Effector memory CD4-positive, alpha-beta T cell (primary cell): ENCODE results near the gene CUX1.

Source experiments
- DNase-seq, 3 donors: peaks; one replicate each; pipeline ENCODE4 v3.0.0-alpha.2; 2020
- H3K27ac ChIP-seq: 2 replicates; pipeline ENCODE4 v1.7.0; 2013; ENCODE audit warnings: mild to moderate bottlenecking, low read length, moderate library complexity; ENCODE audit not compliant: insufficient read depth, poor library complexity, severe bottlenecking
- H3K27me3 ChIP-seq: replicated peaks from 2 replicates; pipeline ENCODE4 v1.7.0; 2013; ENCODE audit warnings: mild to moderate bottlenecking, low read length; ENCODE audit not compliant: insufficient read depth, control insufficient read depth, poor library complexity, severe bottlenecking
- H3K36me3 ChIP-seq: 2 replicates; pipeline ENCODE4 v1.7.0; 2013; ENCODE audit warnings: mild to moderate bottlenecking, low read length, moderate library complexity; ENCODE audit not compliant: control insufficient read depth, insufficient read depth
- H3K4me1 ChIP-seq: 2 replicates; pipeline ENCODE4 v1.7.0; 2013; ENCODE audit warnings: low read length, mild to moderate bottlenecking; ENCODE audit not compliant: control insufficient read depth, insufficient read depth, poor library complexity, severe bottlenecking
- H3K4me3 ChIP-seq: 2 replicates; pipeline ENCODE4 v1.7.0; 2013; ENCODE audit warnings: low read length, low read depth, mild to moderate bottlenecking; ENCODE audit not compliant: insufficient read depth, poor library complexity, severe bottlenecking
- H3K9me3 ChIP-seq: 2 replicates; pipeline ENCODE4 v1.7.0; 2013; ENCODE audit warnings: mild to moderate bottlenecking, low read length, moderate library complexity; ENCODE audit not compliant: control insufficient read depth

The CUX1 gene

GRCh38 chr7:102305414-102306268 lies 488.2 kb downstream of the CUX1 start:
- Histone ChIP-seq H3K4me1 (peaks cover 4% of the 10 kb centered on the region), H3K27me3 (no peaks in the 10 kb centered on the region), H3K36me3 (no peaks in the 10 kb centered on the region), H3K4me3 (no peak overlapping the region), H3K9me3 (no peaks in the 10 kb centered on the region), H3K27ac (no peak overlapping the region)
- DNase-seq, result no peak

GRCh38 chr7:102306916-102307677 lies 489.7 kb downstream of the CUX1 start:
- Histone ChIP-seq H3K4me3 (peak overlapping the region; percentile 35), H3K4me1 (peaks cover 4% of the 10 kb centered on the region), H3K36me3 (no peaks in the 10 kb centered on the region), H3K27me3 (no peaks in the 10 kb centered on the region), H3K9me3 (no peaks in the 10 kb centered on the region), H3K27ac (no peak overlapping the region)
- DNase-seq, result no peak

GRCh38 chr7:102310414-102310815 lies 493.0 kb downstream of the CUX1 start:
- H3K27ac ChIP-seq, result no peak overlapping the region
- H3K9me3 ChIP-seq, result no peaks in the 10 kb centered on the region
- no peak for DNase-seq
- H3K27me3 ChIP-seq, result no peaks in the 10 kb centered on the region
- peaks cover 4% of the 10 kb centered on the region for H3K4me1 ChIP-seq
- H3K4me3 ChIP-seq, result no peak overlapping the region
- H3K36me3 ChIP-seq, result no peaks in the 10 kb centered on the region

- H3K27me3 ChIP-seq, result no peaks in the 10 kb centered on the region
- DNase-seq, result no peak
- no peak overlapping the region for H3K27ac ChIP-seq
- no peaks in the 10 kb centered on the region for H3K36me3 ChIP-seq
- no peaks in the 10 kb centered on the region for H3K9me3 ChIP-seq
- H3K4me3 ChIP-seq, result no peak overlapping the region
- no peaks in the 10 kb centered on the region for H3K4me1 ChIP-seq
Measured at GRCh38 chr7:102312317-102312716, 494.9 kb downstream of the CUX1 start.

- Histone ChIP-seq H3K9me3 (no peaks in the 10 kb centered on the region), H3K4me1 (no peaks in the 10 kb centered on the region), H3K4me3 (no peak overlapping the region), H3K36me3 (no peaks in the 10 kb centered on the region), H3K27me3 (no peaks in the 10 kb centered on the region), H3K27ac (no peak overlapping the region)
- DNase-seq, result no peak
Measured at GRCh38 chr7:102313997-102314780, 496.8 kb downstream of the CUX1 start.

GRCh38 chr7:102317231-102318059 lies 500.0 kb downstream of the CUX1 start:
- H3K4me1 ChIP-seq, result no peaks in the 10 kb centered on the region
- DNase-seq, result no peak
- no peaks in the 10 kb centered on the region for H3K9me3 ChIP-seq
- H3K27ac ChIP-seq, result no peak overlapping the region
- no peak overlapping the region for H3K4me3 ChIP-seq
- no peaks in the 10 kb centered on the region for H3K27me3 ChIP-seq
- H3K36me3 ChIP-seq, result no peaks in the 10 kb centered on the region

- Histone ChIP-seq H3K4me3 (no peak overlapping the region), H3K9me3 (no peaks in the 10 kb centered on the region), H3K27me3 (no peaks in the 10 kb centered on the region), H3K27ac (no peak overlapping the region), H3K36me3 (no peaks in the 10 kb centered on the region), H3K4me1 (no peaks in the 10 kb centered on the region)
- no peak for DNase-seq
Measured at GRCh38 chr7:102318482-102318971, 501.1 kb downstream of the CUX1 start.

- Histone ChIP-seq H3K27me3 (no peaks in the 10 kb centered on the region), H3K36me3 (no peaks in the 10 kb centered on the region), H3K9me3 (no peaks in the 10 kb centered on the region), H3K27ac (no peak overlapping the region), H3K4me3 (no peak overlapping the region), H3K4me1 (no peaks in the 10 kb centered on the region)
- DNase-seq, result no peak
Measured at GRCh38 chr7:102319671-102320070, 502.2 kb downstream of the CUX1 start.

GRCh38 chr7:102320181-102320580 lies 502.8 kb downstream of the CUX1 start:
- DNase-seq, result no peak
- Histone ChIP-seq H3K9me3 (no peaks in the 10 kb centered on the region), H3K27ac (no peak overlapping the region), H3K36me3 (no peaks in the 10 kb centered on the region), H3K4me3 (no peak overlapping the region), H3K4me1 (no peaks in the 10 kb centered on the region), H3K27me3 (no peaks in the 10 kb centered on the region)
